Upper lobe of left lung (tissue), 4 donors: ENCODE measurements around the gene GPR42.

Experiments
- EP300 ChIP-seq, 4 donors: sonication (generic); formaldehyde crosslinking; IDR thresholded peaks; one replicate each; pipeline ENCODE4 v1.5.1; 2017; ENCODE audit warnings: antibody characterized with exemption in 4 of 4, control low read depth in 2 of 4
- POLR2A ChIP-seq, 4 donors: fragments of 450-650 bp; IDR thresholded peaks; one replicate each; pipeline ENCODE4 v1.5.1; 2016 to 2017; ENCODE audit warnings: antibody characterized with exemption in 4 of 4, mild to moderate bottlenecking in 2 of 4
- TF ChIP-seq, protein P1 (sequence below), 6 experiments: fragments of 450-650 bp in 4 of 6; fragments of 200-600 bp in 2 of 6; sonication (generic) in 2 of 6; IDR thresholded peaks; one replicate each; pipeline ENCODE4 v1.5.1; 2016 to 2019; ENCODE audit warnings: antibody characterized with exemption in 6 of 6

DNA sequence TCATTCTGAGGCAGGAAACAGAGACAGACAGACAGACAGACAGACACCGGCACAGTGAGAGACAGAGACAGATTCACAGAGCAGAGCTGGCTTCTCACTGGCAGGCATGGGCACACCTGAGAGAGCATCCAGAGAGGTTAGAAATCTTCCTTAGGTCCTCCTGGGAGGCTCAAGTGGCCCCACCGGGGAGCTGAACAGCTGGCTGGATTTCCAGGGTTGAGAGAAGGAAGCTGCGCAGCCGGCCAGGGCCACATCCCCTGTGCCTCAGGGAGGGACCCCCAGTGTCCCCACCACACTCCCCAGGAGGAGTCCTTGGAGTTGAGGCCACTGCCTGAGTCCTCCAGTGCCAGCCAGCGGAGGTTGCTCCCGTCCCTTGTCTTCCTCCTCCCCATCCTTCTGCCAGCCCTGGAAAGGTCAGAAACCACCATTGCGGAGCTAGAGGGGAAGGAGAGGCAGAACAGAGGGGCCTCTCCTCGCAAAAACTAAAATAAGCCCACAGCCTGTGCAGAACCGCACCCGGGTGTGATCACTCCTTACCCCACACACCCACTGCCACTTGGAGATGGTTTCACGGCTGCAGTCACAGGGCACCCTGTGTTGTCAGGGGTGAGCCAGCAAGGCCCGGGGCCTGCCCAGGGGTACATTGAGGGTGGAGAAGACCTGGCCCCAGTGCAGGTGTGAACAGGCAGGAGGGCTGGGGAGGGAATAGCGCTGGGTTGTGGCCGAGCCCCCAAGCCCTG lies 8.4 kb upstream of the GPR42 start:
- TF ChIP-seq EP300 (IDR thresholded peaks at IDR 0.05) (no peak), POLR2A (IDR thresholded peaks at IDR 0.05) (no peak)
- TF ChIP-seq, protein P1, sequence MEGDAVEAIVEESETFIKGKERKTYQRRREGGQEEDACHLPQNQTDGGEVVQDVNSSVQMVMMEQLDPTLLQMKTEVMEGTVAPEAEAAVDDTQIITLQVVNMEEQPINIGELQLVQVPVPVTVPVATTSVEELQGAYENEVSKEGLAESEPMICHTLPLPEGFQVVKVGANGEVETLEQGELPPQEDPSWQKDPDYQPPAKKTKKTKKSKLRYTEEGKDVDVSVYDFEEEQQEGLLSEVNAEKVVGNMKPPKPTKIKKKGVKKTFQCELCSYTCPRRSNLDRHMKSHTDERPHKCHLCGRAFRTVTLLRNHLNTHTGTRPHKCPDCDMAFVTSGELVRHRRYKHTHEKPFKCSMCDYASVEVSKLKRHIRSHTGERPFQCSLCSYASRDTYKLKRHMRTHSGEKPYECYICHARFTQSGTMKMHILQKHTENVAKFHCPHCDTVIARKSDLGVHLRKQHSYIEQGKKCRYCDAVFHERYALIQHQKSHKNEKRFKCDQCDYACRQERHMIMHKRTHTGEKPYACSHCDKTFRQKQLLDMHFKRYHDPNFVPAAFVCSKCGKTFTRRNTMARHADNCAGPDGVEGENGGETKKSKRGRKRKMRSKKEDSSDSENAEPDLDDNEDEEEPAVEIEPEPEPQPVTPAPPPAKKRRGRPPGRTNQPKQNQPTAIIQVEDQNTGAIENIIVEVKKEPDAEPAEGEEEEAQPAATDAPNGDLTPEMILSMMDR (IDR thresholded peaks at IDR 0.05): no peak
